HEK293 (cell line): ENCODE measurements around the gene IGFL2.
"Not testable (repeated sequence)": the region's sequence is repeated elsewhere in the genome, so short reads cannot be mapped to it uniquely, and the experiment has no call there.

Experiments
- KLF16 ChIP-seq: fragments of 450-650 bp; formaldehyde crosslinking; IDR thresholded peaks from 2 replicates; pipeline ENCODE4 v1.5.1; 2017; ENCODE audit warnings: missing biosample characterization, missing genetic modification characterization
- YY1 ChIP-seq: fragments of 450-650 bp; formaldehyde crosslinking; IDR thresholded peaks from 2 replicates; pipeline ENCODE4 v1.5.1; 2018; ENCODE audit warnings: missing biosample characterization, missing genetic modification characterization
- ZNF747 ChIP-seq: fragments of 450-650 bp; formaldehyde crosslinking; IDR thresholded peaks from 2 replicates; pipeline ENCODE4 v1.5.1; 2016; ENCODE audit warnings: missing biosample characterization, missing genetic modification characterization
- TF ChIP-seq, protein P1 (sequence below): fragments of 450-650 bp; formaldehyde crosslinking; IDR thresholded peaks from 2 replicates; pipeline ENCODE4 v1.5.1; 2016; ENCODE audit warnings: missing biosample characterization, missing genetic modification characterization

DNA sequence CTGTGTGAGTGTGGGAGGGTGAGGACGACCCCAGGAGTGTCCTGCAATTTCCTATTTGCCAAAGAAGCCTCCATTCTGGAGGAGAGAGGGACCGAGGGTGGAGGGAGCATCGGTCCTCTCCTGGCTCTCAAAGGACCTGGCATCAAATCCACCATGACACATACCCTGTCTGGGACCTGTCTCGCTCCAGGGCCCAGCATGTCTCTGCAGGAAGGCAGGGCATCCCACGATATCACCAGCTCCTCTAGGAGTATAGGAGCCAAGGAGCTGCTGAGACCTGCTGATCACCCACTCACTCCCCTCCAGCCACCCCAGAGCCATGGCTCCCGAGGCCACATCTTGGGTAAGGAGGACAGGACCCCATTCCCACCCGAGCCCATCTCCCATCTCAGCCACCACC lies 47.9 kb downstream of the IGFL2 start:
- not testable (repeated sequence) for TF ChIP-seq YY1 (tag by site-specific recombination); ZNF747; KLF16
- TF ChIP-seq, protein P1, sequence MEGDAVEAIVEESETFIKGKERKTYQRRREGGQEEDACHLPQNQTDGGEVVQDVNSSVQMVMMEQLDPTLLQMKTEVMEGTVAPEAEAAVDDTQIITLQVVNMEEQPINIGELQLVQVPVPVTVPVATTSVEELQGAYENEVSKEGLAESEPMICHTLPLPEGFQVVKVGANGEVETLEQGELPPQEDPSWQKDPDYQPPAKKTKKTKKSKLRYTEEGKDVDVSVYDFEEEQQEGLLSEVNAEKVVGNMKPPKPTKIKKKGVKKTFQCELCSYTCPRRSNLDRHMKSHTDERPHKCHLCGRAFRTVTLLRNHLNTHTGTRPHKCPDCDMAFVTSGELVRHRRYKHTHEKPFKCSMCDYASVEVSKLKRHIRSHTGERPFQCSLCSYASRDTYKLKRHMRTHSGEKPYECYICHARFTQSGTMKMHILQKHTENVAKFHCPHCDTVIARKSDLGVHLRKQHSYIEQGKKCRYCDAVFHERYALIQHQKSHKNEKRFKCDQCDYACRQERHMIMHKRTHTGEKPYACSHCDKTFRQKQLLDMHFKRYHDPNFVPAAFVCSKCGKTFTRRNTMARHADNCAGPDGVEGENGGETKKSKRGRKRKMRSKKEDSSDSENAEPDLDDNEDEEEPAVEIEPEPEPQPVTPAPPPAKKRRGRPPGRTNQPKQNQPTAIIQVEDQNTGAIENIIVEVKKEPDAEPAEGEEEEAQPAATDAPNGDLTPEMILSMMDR (tag by site-specific recombination), result not testable (repeated sequence)
